HepG2 (cell line): Measurements from ENCODE around the gene HTRA2. TPM values are rescaled to one million over a fixed set of nuclear protein-coding genes. Genes with fewer than 3 reads are reported as not detected.

Experiments
- ARID2 ChIP-seq: sonication (generic); formaldehyde crosslinking; IDR thresholded peaks from 2 replicates; pipeline ENCODE4 v1.8.1; 2022; ENCODE audit warnings: mild to moderate bottlenecking, missing genetic modification reagents, borderline replicate concordance
- ATF7-NPFF ChIP-seq: sonication (generic); formaldehyde crosslinking; IDR thresholded peaks from 2 replicates; pipeline ENCODE4 v1.8.1; 2023; ENCODE audit warnings: mild to moderate bottlenecking, low read depth, missing genetic modification reagents, moderate library complexity
- ATM ChIP-seq: fragments of 450-650 bp; IDR thresholded peaks from 2 replicates; pipeline ENCODE4 v1.7.1; 2017; ENCODE audit warnings: mild to moderate bottlenecking, borderline replicate concordance
- ATRX ChIP-seq: sonication (generic); formaldehyde crosslinking; IDR thresholded peaks from 2 replicates; pipeline ENCODE4 v1.4.0; 2020; ENCODE audit warnings: missing genetic modification reagents, borderline replicate concordance
- HES4 ChIP-seq: sonication (generic); formaldehyde crosslinking; IDR thresholded peaks from 2 replicates; pipeline ENCODE4 v1.9.0; 2021; ENCODE audit warnings: mild to moderate bottlenecking, missing genetic modification reagents, borderline replicate concordance
- HOXA5 ChIP-seq: sonication (generic); formaldehyde crosslinking; IDR thresholded peaks from 2 replicates; pipeline ENCODE4 v1.4.0; 2020; ENCODE audit warnings: missing genetic modification reagents
- JUN ChIP-seq: sonication (generic); formaldehyde crosslinking; IDR thresholded peaks from 2 replicates; pipeline ENCODE4 v1.4.0; 2020; ENCODE audit warnings: mild to moderate bottlenecking, missing genetic modification reagents
- JUNB ChIP-seq: sonication (generic); formaldehyde crosslinking; IDR thresholded peaks from 2 replicates; pipeline ENCODE4 v1.8.0; 2022; ENCODE audit warnings: missing genetic modification reagents, mild to moderate bottlenecking, borderline replicate concordance
- MAFK ChIP-seq, 2 experiments: IDR thresholded peaks in 1 of 2; conservative IDR thresholded peaks in 1 of 2; 2 replicates each; pipeline ENCODE4 v1.6.1; 2011; ENCODE audit warnings: improper control_type of control experiment in 2 of 2, low read length in 2 of 2
- MIER3 ChIP-seq: IDR thresholded peaks from 2 replicates; pipeline ENCODE4 v1.6.1; 2016; ENCODE audit warnings: missing compliant biosample characterization, borderline replicate concordance
- NFKB2 ChIP-seq: sonication (generic); formaldehyde crosslinking; IDR thresholded peaks from 2 replicates; pipeline ENCODE4 v1.4.0; 2020; ENCODE audit warnings: missing genetic modification reagents, borderline replicate concordance
- NONO ChIP-seq, 2 experiments: fragments of 450-650 bp in 1 of 2; sonication (generic) in 1 of 2; formaldehyde crosslinking in 1 of 2; IDR thresholded peaks in 1 of 2; conservative IDR thresholded peaks in 1 of 2; 2 replicates each; pipeline versions ENCODE4 v1.6.1 to v1.8.0; 2017 to 2022; ENCODE audit warnings: mild to moderate bottlenecking in 1 of 2, missing genetic modification reagents in 1 of 2, moderate library complexity in 1 of 2
- PHF8 ChIP-seq: sonication (generic); formaldehyde crosslinking; IDR thresholded peaks from 2 replicates; pipeline ENCODE4 v1.5.0; 2020; ENCODE audit warnings: missing genetic modification reagents
- POLR2G ChIP-seq: fragments of 200-400 bp; formaldehyde crosslinking; IDR thresholded peaks from 2 replicates; pipeline ENCODE4 v1.6.1; 2018; ENCODE audit warnings: mild to moderate bottlenecking, low read depth, low read length, moderate library complexity
- SNAPC2 ChIP-seq: sonication (generic); formaldehyde crosslinking; IDR thresholded peaks from 2 replicates; pipeline ENCODE4 v1.8.1; 2022; ENCODE audit warnings: mild to moderate bottlenecking, missing genetic modification reagents
- STAG1 ChIP-seq: sonication (generic); formaldehyde crosslinking; IDR thresholded peaks from 2 replicates; pipeline ENCODE4 v1.4.0; 2020; ENCODE audit warnings: missing genetic modification reagents
- TCF7L2 ChIP-seq: IDR thresholded peaks from 2 replicates; pipeline ENCODE4 v1.6.1; 2011; ENCODE audit warnings: mild to moderate bottlenecking, low read depth, low read length, moderate library complexity
- ZKSCAN1 ChIP-seq: fragments of 150-350 bp; IDR thresholded peaks from 2 replicates; pipeline ENCODE4 v1.6.1; 2014; ENCODE audit warnings: low read length
- ZNF431 ChIP-seq: sonication (generic); formaldehyde crosslinking; IDR thresholded peaks from 2 replicates; pipeline ENCODE4 v1.9.0; 2022; ENCODE audit warnings: missing genetic modification reagents, low read depth, mild to moderate bottlenecking, borderline replicate concordance
- ZNF549 ChIP-seq: sonication (generic); formaldehyde crosslinking; IDR thresholded peaks from 2 replicates; pipeline ENCODE4 v1.5.0; 2020; ENCODE audit warnings: missing genetic modification reagents
- ZNF607 ChIP-seq: sonication (generic); formaldehyde crosslinking; IDR thresholded peaks from 2 replicates; pipeline ENCODE4 v1.5.1; 2020; ENCODE audit warnings: missing genetic modification reagents, mild to moderate bottlenecking, borderline replicate concordance
- ZNF768 ChIP-seq: sonication (generic); formaldehyde crosslinking; IDR thresholded peaks from 2 replicates; pipeline ENCODE4 v1.4.0; 2020; ENCODE audit warnings: missing genetic modification reagents
- polyA plus RNA-seq, 8 experiments: library from polyadenylated mRNA; depleted of rRNA in 3 of 8; stranded (reverse) in 7 of 8; unstranded in 1 of 8; fragments of >200 nt; fragmentation: Illumina TruSeq in 4 of 8; extraction: Trizol in 4 of 8; gene quantifications; 2 replicates each; pipeline versions ENCODE4 v1.2.1 to v1.2.3, GENCODE V29; 2011 to 2016; ENCODE audit warnings: low read depth in 4 of 8, missing spikeins in 1 of 8, mixed read lengths in 1 of 8; ENCODE audit not compliant: insufficient read depth in 1 of 8
- total RNA-seq, 5 experiments: library from RNA; depleted of rRNA; stranded (reverse); fragments of >200 nt; fragmentation: Illumina TruSeq; extraction: Trizol; gene quantifications; 2 replicates each; pipeline ENCODE4 v1.2.3, GENCODE V29; 2016; ENCODE audit warnings: low read depth in 1 of 5
- TF ChIP-seq, protein P1 (sequence below): sonication (generic); formaldehyde crosslinking; IDR thresholded peaks from 2 replicates; pipeline ENCODE4 v1.4.0; 2020; ENCODE audit warnings: missing genetic modification reagents, borderline replicate concordance
- TF ChIP-seq, protein P2 (sequence below): sonication (generic); formaldehyde crosslinking; IDR thresholded peaks from 2 replicates; pipeline ENCODE4 v1.4.0; 2020; ENCODE audit warnings: missing genetic modification reagents

HTRA2 gene
- total and polyA plus RNA-seq, 2 of the 13 experiments (the other 11 are each of a cell fraction or from before 2014, with no cell fraction given): 47.7 to 50.3 TPM

GRCh38 chr2:74502147-74502719 lies 27.5 kb upstream of the HTRA2 start (continued):
- TF ChIP-seq TCF7L2 (no peak), NFKB2 (no peak), PHF8 (CRISPR knock-in tag) (peak; percentile 45; the same call in 1 of the 2 replicates), POLR2G (peak; percentile 96), ZNF768 (CRISPR knock-in tag) (no peak), STAG1 (CRISPR knock-in tag) (peak; percentile 16; the same call in 1 of the 2 replicates), ATF7-NPFF (CRISPR knock-in tag) (no peak), ZKSCAN1 (no peak; the same call in 1 of the 2 replicates), ARID2 (CRISPR knock-in tag) (no peak), ATM (no peak), MAFK (conservative IDR thresholded peaks at IDR 0.05 in 1 of 2, IDR thresholded peaks at IDR 0.05 in 1 of 2; ENCODE audit: low read length in 2 of 2) (no peak), HES4 (CRISPR knock-in tag) (no peak; the same call in 1 of the 2 replicates), JUNB (no peak), MIER3 (CRISPR knock-in tag) (peak; percentile 91), JUN (CRISPR knock-in tag) (0 out of 2 replicates have a peak, but pooled peaks have one; percentile 14), ZNF607 (CRISPR knock-in tag) (no peak; the same call in 1 of the 2 replicates), ZNF549 (CRISPR knock-in tag) (no peak), SNAPC2 (no peak), ZNF431 (CRISPR knock-in tag) (no peak), NONO (IDR thresholded peaks at IDR 0.05) (no peak), NONO (CRISPR knock-in tag; conservative IDR thresholded peaks at IDR 0.05) (peak; percentile 89), HOXA5 (peak; percentile 85), ATRX (CRISPR knock-in tag) (no peak)
- TF ChIP-seq, protein P1, sequence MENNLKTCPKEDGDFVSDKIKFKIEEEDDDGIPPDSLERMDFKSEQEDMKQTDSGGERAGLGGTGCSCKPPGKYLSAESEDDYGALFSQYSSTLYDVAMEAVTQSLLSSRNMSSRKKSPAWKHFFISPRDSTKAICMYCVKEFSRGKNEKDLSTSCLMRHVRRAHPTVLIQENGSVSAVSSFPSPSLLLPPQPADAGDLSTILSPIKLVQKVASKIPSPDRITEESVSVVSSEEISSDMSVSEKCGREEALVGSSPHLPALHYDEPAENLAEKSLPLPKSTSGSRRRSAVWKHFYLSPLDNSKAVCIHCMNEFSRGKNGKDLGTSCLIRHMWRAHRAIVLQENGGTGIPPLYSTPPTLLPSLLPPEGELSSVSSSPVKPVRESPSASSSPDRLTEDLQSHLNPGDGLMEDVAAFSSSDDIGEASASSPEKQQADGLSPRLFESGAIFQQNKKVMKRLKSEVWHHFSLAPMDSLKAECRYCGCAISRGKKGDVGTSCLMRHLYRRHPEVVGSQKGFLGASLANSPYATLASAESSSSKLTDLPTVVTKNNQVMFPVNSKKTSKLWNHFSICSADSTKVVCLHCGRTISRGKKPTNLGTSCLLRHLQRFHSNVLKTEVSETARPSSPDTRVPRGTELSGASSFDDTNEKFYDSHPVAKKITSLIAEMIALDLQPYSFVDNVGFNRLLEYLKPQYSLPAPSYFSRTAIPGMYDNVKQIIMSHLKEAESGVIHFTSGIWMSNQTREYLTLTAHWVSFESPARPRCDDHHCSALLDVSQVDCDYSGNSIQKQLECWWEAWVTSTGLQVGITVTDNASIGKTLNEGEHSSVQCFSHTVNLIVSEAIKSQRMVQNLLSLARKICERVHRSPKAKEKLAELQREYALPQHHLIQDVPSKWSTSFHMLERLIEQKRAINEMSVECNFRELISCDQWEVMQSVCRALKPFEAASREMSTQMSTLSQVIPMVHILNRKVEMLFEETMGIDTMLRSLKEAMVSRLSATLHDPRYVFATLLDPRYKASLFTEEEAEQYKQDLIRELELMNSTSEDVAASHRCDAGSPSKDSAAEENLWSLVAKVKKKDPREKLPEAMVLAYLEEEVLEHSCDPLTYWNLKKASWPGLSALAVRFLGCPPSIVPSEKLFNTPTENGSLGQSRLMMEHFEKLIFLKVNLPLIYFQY (CRISPR knock-in tag): 0 out of 2 replicates have a peak, but pooled peaks have one; percentile 16
- TF ChIP-seq, protein P2, sequence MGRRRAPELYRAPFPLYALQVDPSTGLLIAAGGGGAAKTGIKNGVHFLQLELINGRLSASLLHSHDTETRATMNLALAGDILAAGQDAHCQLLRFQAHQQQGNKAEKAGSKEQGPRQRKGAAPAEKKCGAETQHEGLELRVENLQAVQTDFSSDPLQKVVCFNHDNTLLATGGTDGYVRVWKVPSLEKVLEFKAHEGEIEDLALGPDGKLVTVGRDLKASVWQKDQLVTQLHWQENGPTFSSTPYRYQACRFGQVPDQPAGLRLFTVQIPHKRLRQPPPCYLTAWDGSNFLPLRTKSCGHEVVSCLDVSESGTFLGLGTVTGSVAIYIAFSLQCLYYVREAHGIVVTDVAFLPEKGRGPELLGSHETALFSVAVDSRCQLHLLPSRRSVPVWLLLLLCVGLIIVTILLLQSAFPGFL (CRISPR knock-in tag): no peak
